Suprapubic skin (tissue), 3 donors: ENCODE data around the gene RALB.

ENCODE experiments used
- POLR2A ChIP-seq, 2 donors: fragments of 450-650 bp; IDR thresholded peaks; one replicate each; pipeline ENCODE4 v1.6.1; 2017; ENCODE audit warnings: antibody characterized with exemption in 2 of 2, mild to moderate bottlenecking in 2 of 2, moderate library complexity in 2 of 2
- TF ChIP-seq, protein P1 (sequence below), 2 donors: fragments of 200-600 bp in 1 of 2; fragments of 450-650 bp in 1 of 2; sonication (generic) in 1 of 2; IDR thresholded peaks; one replicate each; pipeline ENCODE4 v1.5.1; 2016 to 2019; ENCODE audit warnings: antibody characterized with exemption in 2 of 2, mild to moderate bottlenecking in 1 of 2, moderate library complexity in 1 of 2

DNA sequence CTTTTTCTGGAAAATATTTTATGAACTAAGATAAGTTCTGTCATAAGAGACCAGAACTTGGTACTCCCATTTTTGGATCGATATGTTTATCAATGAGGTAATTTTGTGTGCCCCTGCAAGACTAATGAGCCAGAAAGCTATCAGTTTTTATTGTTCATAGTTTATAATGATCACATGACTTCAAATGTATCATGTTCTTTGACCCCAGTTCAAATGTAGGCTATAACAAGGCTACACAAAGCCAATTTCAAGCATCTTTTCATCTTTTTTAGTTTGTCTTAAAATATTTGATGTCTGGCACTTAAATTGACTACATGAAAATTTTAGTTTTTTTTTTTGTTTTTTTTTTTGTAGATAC lies 35.3 kb downstream of the RALB start:
- TF ChIP-seq, protein P1, sequence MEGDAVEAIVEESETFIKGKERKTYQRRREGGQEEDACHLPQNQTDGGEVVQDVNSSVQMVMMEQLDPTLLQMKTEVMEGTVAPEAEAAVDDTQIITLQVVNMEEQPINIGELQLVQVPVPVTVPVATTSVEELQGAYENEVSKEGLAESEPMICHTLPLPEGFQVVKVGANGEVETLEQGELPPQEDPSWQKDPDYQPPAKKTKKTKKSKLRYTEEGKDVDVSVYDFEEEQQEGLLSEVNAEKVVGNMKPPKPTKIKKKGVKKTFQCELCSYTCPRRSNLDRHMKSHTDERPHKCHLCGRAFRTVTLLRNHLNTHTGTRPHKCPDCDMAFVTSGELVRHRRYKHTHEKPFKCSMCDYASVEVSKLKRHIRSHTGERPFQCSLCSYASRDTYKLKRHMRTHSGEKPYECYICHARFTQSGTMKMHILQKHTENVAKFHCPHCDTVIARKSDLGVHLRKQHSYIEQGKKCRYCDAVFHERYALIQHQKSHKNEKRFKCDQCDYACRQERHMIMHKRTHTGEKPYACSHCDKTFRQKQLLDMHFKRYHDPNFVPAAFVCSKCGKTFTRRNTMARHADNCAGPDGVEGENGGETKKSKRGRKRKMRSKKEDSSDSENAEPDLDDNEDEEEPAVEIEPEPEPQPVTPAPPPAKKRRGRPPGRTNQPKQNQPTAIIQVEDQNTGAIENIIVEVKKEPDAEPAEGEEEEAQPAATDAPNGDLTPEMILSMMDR (IDR thresholded peaks at IDR 0.05), result no peak
- no peak for TF ChIP-seq POLR2A (IDR thresholded peaks at IDR 0.05)
